Lower leg skin (tissue), 4 donors: Measurements from ENCODE around the gene PLPPR2. TPM values are rescaled to one million over a fixed set of nuclear protein-coding genes. Genes with fewer than 3 reads are reported as not detected.

Source experiments
- DNase-seq, 2 donors: peaks; one replicate each; pipeline ENCODE4 v3.0.0-alpha.2; 2019; ENCODE audit warnings: low spot score in 2 of 2
- H3K4me3 ChIP-seq: fragments of 200-600 bp; sonication (generic); 2 replicates; pipeline ENCODE4 v1.5.1; 2017; ENCODE audit warnings: mild to moderate bottlenecking, low read depth; ENCODE audit not compliant: poor library complexity, severe bottlenecking
- CTCF ChIP-seq, 3 donors: fragments of 450-650 bp; IDR thresholded peaks; one replicate each; pipeline ENCODE4 v1.5.1; 2016; ENCODE audit warnings: antibody characterized with exemption in 3 of 3, mild to moderate bottlenecking in 3 of 3, moderate library complexity in 2 of 3
- POLR2A ChIP-seq, 2 donors: fragments of 450-650 bp; IDR thresholded peaks; one replicate each; pipeline ENCODE4 v1.6.1; 2016 to 2017; ENCODE audit warnings: antibody characterized with exemption in 2 of 2, mild to moderate bottlenecking in 1 of 2, moderate library complexity in 1 of 2
- WGBS, 2 donors: methylation state at CpG; one replicate each; pipeline ENCODE4 v1.1.5; 2018; 5-methylcytosine and 5-hydroxymethylcytosine counted together
- intact Hi-C: fragments of 100-400 bp; cut with DNase I; formaldehyde crosslinking; loops from one replicate; pipeline ENCODE4 v1.15.0; 2023; ENCODE audit warnings: low total_unique reads
- total RNA-seq, 4 donors: library from RNA; depleted of rRNA; stranded (reverse); fragments of >200 nt; gene quantifications; one replicate each; pipeline ENCODE4 v1.1.0, GENCODE V29; 2016

PLPPR2 gene
- total RNA-seq, 4 donors from 2014 or later, result 18.6 to 40.6 (median 29.8) TPM

DNA sequence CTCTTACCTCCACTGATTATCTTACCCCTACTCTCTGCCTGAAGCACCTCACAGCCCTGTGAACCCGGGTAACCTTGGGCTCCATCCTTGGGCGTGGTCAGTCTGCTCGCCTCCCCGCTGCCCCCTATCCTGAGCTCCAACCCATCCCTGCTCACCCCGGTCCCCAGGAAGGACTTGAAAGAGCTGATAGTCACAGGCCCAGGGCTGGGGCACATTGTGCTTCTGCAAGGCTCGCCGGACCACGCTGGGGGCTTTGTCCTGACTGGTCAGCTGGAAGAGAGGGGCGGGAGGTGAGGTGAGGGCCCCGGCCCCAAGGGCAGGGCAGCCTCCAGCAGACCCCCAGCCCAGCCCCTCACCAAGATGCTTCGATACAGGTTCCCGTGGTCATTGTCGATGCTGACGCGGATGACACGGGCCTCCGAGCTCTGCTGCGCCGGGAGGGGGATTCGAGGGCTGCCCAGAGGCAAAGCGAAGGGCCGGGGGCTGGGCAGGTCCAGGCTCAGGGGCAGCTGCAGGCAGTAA lies 41.9 kb downstream of the PLPPR2 start:
- H3K4me3 ChIP-seq, result no peak overlapping the region
- no peak for TF ChIP-seq POLR2A (IDR thresholded peaks at IDR 0.05)
- TF ChIP-seq CTCF (IDR thresholded peaks at IDR 0.05), result no peak
- intact Hi-C loops, result no loop called here
- 90 to 91% methylated on average over 18 to 22 of the region's 22 CpGs for WGBS, 2 donors
- DNase-seq, result no peak

DNA sequence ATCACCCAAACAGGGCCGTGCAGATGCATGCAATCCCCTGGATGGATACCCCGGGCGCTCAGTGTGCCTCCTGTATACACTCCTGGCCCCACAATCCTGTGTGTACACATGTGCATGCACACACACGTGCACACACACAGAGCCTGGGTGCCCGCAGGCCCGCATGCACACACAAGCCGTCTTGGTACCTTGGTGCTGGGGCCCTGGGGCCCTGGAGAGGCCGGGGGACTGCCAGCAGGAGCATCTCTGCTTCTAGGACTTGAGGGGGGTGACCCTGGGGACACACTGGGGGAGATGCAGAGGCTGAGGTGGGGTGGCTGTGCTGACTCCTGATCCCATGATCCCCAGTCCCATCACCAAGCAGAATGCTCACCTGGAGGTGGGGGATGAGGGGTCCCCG lies 44.4 kb downstream of the PLPPR2 start:
- TF ChIP-seq POLR2A (IDR thresholded peaks at IDR 0.05) (no peak), CTCF (IDR thresholded peaks at IDR 0.05) (no peak)
- DNase-seq, result no peak
- WGBS, 2 donors, result 88 to 91% methylated on average over 8 to 9 of the region's 9 CpGs
- intact Hi-C loops, result no loop called here
- H3K4me3 ChIP-seq, result no peak overlapping the region

DNA sequence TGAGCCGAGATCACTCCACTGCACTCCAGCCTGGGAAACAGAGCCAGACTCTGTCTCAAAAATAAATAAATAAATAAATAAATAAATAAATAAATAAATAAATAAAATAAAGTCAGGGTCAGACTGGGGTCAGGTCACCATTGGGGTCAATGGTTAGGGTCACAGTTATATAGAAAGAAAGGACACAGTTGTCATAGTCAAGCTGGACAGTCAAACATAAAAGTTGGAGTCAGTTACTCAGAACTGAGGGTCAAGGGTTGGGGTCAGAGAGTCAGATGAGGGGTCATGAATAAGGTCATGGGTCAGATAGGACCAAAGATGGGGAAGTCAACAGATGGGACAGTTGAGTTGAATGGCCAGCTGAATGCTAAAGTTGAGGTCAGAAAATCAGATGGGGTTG lies 45.6 kb downstream of the PLPPR2 start:
- H3K4me3 ChIP-seq, result no peak overlapping the region
- no peak for DNase-seq
- TF ChIP-seq POLR2A (IDR thresholded peaks at IDR 0.05), result no peak
- no peak for TF ChIP-seq CTCF (IDR thresholded peaks at IDR 0.05)
- WGBS, 2 donors, result 77 to 88% methylated on average over 1 of the region's 1 CpG
- intact Hi-C loops, result no loop called here

DNA sequence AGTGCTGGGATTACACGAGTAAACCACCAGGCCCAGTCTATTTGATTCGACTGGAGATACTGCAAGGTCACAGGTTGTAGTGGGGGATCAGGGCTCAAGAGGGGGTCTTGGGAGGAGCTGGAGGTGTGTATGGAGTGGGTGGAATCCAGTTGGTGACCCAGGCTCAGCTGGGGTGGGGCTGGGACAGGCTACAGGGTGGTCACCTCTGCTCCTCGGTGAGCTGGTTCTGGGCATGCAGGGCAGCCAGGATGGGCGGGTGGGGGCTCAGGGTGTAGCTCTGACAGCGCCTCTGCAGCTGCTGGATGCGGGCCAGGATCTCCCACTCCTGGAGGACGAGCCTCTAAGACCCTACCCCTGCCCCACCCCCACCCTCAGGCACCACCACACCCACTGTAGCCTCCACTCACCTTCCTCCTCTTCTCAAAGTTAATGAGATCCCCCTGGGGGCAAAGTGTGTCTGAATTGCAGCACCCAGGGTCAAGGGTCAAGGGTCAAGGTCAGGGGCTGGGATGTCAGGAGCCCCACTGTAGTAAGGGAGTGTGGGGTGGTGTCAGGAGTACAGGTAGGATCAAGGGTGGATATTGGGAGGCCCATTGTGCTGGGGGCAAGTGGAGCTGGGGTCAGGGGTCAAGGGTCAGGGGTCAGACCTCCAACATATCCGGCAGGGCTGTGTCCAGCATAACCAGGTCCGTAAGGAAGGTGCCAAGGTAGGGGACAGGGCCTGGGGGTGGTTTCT lies 46.7 kb downstream of the PLPPR2 start:
- no peak for TF ChIP-seq CTCF (IDR thresholded peaks at IDR 0.05)
- no peak for TF ChIP-seq POLR2A (IDR thresholded peaks at IDR 0.05)
- 70 to 84% methylated on average over 9 of the region's 9 CpGs for WGBS, 2 donors
- intact Hi-C loops, result no loop called here
- DNase-seq, result no peak
- H3K4me3 ChIP-seq, result no peak overlapping the region

DNA sequence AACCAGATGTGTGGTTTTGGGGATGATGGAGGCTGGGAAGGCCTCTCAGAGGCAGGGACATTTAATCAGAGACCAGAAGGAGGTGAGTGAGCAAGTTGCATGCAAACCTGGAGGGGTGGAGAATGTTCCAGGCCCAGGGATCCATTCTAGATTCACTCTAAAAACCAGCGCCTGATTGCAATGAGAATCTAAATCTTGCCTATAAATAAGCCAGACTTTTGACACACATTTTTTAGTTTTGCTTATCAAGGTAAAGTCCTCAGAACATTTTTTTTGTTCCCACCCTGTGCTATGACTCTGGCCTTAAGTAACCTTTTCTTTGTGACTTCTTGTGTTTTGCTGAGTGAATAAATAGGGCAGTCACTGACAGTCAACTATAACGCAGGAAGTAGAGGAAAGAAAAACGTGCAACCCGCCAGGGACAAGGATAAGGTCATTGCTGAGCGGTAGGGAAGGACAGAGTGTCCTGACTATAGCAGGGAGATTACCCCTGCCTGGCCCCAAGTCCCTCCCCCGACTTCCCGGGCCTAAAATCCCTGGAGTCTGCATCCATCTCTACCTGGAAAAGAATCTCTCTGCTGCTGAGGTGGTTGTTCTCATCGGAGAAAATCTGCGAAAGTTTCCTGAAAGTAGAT lies 49.5 kb downstream of the PLPPR2 start:
- no peak overlapping the region for H3K4me3 ChIP-seq
- no peak for TF ChIP-seq CTCF (IDR thresholded peaks at IDR 0.05)
- no peak for TF ChIP-seq POLR2A (IDR thresholded peaks at IDR 0.05)
- DNase-seq, result no peak
- intact Hi-C loops, result no loop called here
- WGBS, 2 donors, result 67 to 75% methylated on average over 9 of the region's 9 CpGs
